ENCODE results near the gene TMEM39A.

GRCh38 chr3:119492128-119492527 is 28.7 kb upstream of the TMEM39A start:
- TF ChIP-seq POLR2A (IDR thresholded peaks at IDR 0.05) (no peak), CTCF (IDR thresholded peaks at IDR 0.05) (no peak)
